H1 (cell line): ENCODE measurements around the gene KATNAL1. TPM values are rescaled to one million over a fixed set of nuclear protein-coding genes. Genes with fewer than 3 reads are reported as not detected.

Source experiments
- CTCF ChIA-PET: fragments of 300-600 bp; sonication (Branson Sonifier 250); formaldehyde crosslinking; loops from one replicate; lab custom pipeline; 2021; ENCODE audit not compliant: partially characterized antibody; lab: Charles Lee
- POLR2A ChIA-PET: fragments of 300-600 bp; sonication (Branson Sonifier 250); formaldehyde crosslinking; loops from one replicate; lab custom pipeline; 2021; ENCODE audit warnings: inconsistent platforms; ENCODE audit not compliant: partially characterized antibody; lab: Charles Lee
- DNase-seq, 2 experiments: peaks; one replicate each; pipeline versions ENCODE4 v3.0.0 to v3.0.0-alpha.2; 2010 to 2022; ENCODE audit warnings: low spot score in 2 of 2, low read depth in 1 of 2, mixed read lengths in 1 of 2
- FAIRE-seq: peaks from 2 replicates; lab custom pipeline; 2011; peaks lifted over from hg19 to GRCh38; lab: Jason Lieb, UNC
- H2AFZ ChIP-seq: 2 replicates; pipeline ENCODE4 v1.8.1; 2012; ENCODE audit warnings: low read length, inconsistent platforms
- H2AK5ac ChIP-seq: 2 replicates; pipeline ENCODE4 v1.6.1; 2013; ENCODE audit warnings: low read depth, low read length
- H2BK120ac ChIP-seq: replicated peaks from 2 replicates; pipeline ENCODE3; 2013; ENCODE audit warnings: low read depth, low read length, inconsistent platforms
- H2BK12ac ChIP-seq: 2 replicates; pipeline ENCODE4 v1.6.1; 2013; ENCODE audit warnings: low read depth, low read length
- H2BK15ac ChIP-seq: 2 replicates; pipeline ENCODE4 v1.6.1; 2013; ENCODE audit warnings: low read length
- H2BK20ac ChIP-seq: 2 replicates; pipeline ENCODE4 v1.6.1; 2013; ENCODE audit warnings: low read length
- H2BK5ac ChIP-seq: 2 replicates; pipeline ENCODE4 v1.6.1; 2013; ENCODE audit warnings: low read depth, low read length
- H3K14ac ChIP-seq: 2 replicates; pipeline ENCODE4 v1.6.1; 2013; ENCODE audit warnings: inconsistent platforms; ENCODE audit not compliant: insufficient read length
- H3K18ac ChIP-seq: 2 replicates; pipeline ENCODE4 v1.6.1; 2013; ENCODE audit warnings: low read length; ENCODE audit errors: extremely low read depth
- H3K23ac ChIP-seq: 2 replicates; pipeline ENCODE4 v1.6.1; 2013; ENCODE audit warnings: inconsistent platforms; ENCODE audit not compliant: insufficient read length
- H3K23me2 ChIP-seq: 2 replicates; pipeline ENCODE4 v1.6.1; 2013; ENCODE audit warnings: low read depth, low read length
- H3K27ac ChIP-seq: 2 replicates; pipeline ENCODE4 v1.6.1; 2011; ENCODE audit warnings: low read depth, low read length, inconsistent platforms
- H3K27me3 ChIP-seq, 4 experiments: replicated peaks in 1 of 4; 1 replicate in 1 of 4; 2 replicates in 3 of 4; pipeline versions ENCODE4 v1.6.1 to v1.8.1; 2011 to 2013; ENCODE audit warnings: low read length in 3 of 4, mild to moderate bottlenecking in 3 of 4, inconsistent platforms in 2 of 4, mixed read lengths in 2 of 4, moderate library complexity in 1 of 4; ENCODE audit not compliant: control insufficient read depth in 3 of 4, insufficient read depth in 3 of 4; ENCODE audit errors: extremely low read depth in 1 of 4
- H3K36me3 ChIP-seq, 4 experiments: 2 replicates each; pipeline versions ENCODE4 v1.6.1 to v1.8.1; 2011 to 2013; ENCODE audit warnings: mild to moderate bottlenecking in 4 of 4, low read length in 3 of 4, moderate library complexity in 2 of 4, control low read depth in 1 of 4, inconsistent platforms in 1 of 4; ENCODE audit not compliant: insufficient read depth in 4 of 4, control insufficient read depth in 2 of 4
- H3K4ac ChIP-seq: replicated peaks from 2 replicates; pipeline ENCODE3; 2013; ENCODE audit warnings: low read length, low read depth, mixed read lengths, inconsistent platforms; ENCODE audit not compliant: insufficient read length
- H3K4me1 ChIP-seq, 4 experiments: replicated peaks in 1 of 4; 1 replicate in 1 of 4; 2 replicates in 3 of 4; pipeline versions ENCODE4 v1.6.1 to v1.8.1; 2011 to 2013; ENCODE audit warnings: low read length in 3 of 4, inconsistent platforms in 2 of 4, mixed read lengths in 1 of 4; ENCODE audit not compliant: insufficient read depth in 4 of 4, control insufficient read depth in 3 of 4
- H3K4me2 ChIP-seq, 2 experiments: 2 replicates each; pipeline versions ENCODE4 v1.6.1 to v1.8.1; 2011 to 2013; ENCODE audit warnings: low read depth in 2 of 2, low read length in 2 of 2, control low read depth in 1 of 2, inconsistent platforms in 1 of 2, mild to moderate bottlenecking in 1 of 2; ENCODE audit not compliant: insufficient read depth in 1 of 2
- H3K4me3 ChIP-seq, 4 experiments: fragments of 200-600, 300-600 bp in 1 of 4; sonication (generic), shearing (Covaris generic), sonication (Bioruptor Twin) in 1 of 4; 2 replicates each; pipeline versions ENCODE4 v1.5.1 to v1.8.1; 2011 to 2016; ENCODE audit warnings: low read length in 4 of 4, low read depth in 3 of 4, control low read depth in 2 of 4, inconsistent platforms in 2 of 4, mild to moderate bottlenecking in 2 of 4, mixed read lengths in 1 of 4, moderate library complexity in 1 of 4; ENCODE audit not compliant: insufficient read depth in 2 of 4; ENCODE audit errors: extremely low read depth in 1 of 4
- H3K56ac ChIP-seq: replicated peaks from 2 replicates; pipeline ENCODE3; 2013; ENCODE audit warnings: low read depth, mild to moderate bottlenecking, mixed read lengths, low read length, inconsistent platforms; ENCODE audit not compliant: insufficient read length
- H3K79me1 ChIP-seq: 2 replicates; pipeline ENCODE4 v1.6.1; 2013; ENCODE audit warnings: low read depth, low read length, control low read depth
- H3K79me2 ChIP-seq, 2 experiments: 2 replicates each; pipeline versions ENCODE4 v1.6.1 to v1.8.1; 2012 to 2013; ENCODE audit warnings: low read length in 2 of 2, mild to moderate bottlenecking in 2 of 2, inconsistent platforms in 1 of 2; ENCODE audit not compliant: insufficient read depth in 2 of 2, control insufficient read depth in 1 of 2
- H3K9ac ChIP-seq, 4 experiments: replicated peaks in 1 of 4; 1 replicate in 1 of 4; 2 replicates in 3 of 4; pipeline versions ENCODE4 v1.6.1 to v1.8.1; 2011 to 2013; ENCODE audit warnings: low read depth in 3 of 4, low read length in 3 of 4, control low read depth in 2 of 4, mild to moderate bottlenecking in 2 of 4, moderate library complexity in 2 of 4, inconsistent platforms in 1 of 4; ENCODE audit errors: extremely low read depth in 1 of 4
- H3K9me3 ChIP-seq, 2 experiments: 2 replicates each; pipeline versions ENCODE4 v1.6.1 to v1.8.1; 2012 to 2013; ENCODE audit warnings: mild to moderate bottlenecking in 2 of 2, moderate library complexity in 2 of 2, control low read depth in 1 of 2, inconsistent platforms in 1 of 2, low read depth in 1 of 2, low read length in 1 of 2, mixed read lengths in 1 of 2; ENCODE audit not compliant: insufficient read depth in 2 of 2
- H4K20me1 ChIP-seq, 2 experiments: replicated peaks in 1 of 2; 2 replicates each; pipeline versions ENCODE3 to v1.8.1; 2011 to 2013; ENCODE audit warnings: inconsistent platforms in 2 of 2, low read length in 2 of 2, mild to moderate bottlenecking in 1 of 2; ENCODE audit not compliant: insufficient read depth in 2 of 2, control insufficient read depth in 1 of 2
- H4K5ac ChIP-seq: 2 replicates; pipeline ENCODE4 v1.6.1; 2013; ENCODE audit warnings: low read length, low read depth, mixed read lengths, inconsistent platforms; ENCODE audit not compliant: insufficient read length
- H4K8ac ChIP-seq: 2 replicates; pipeline ENCODE4 v1.8.0; 2013; ENCODE audit warnings: mild to moderate bottlenecking, moderate library complexity, low read length, inconsistent platforms; ENCODE audit not compliant: insufficient read depth; ENCODE audit errors: extremely low read depth
- H4K91ac ChIP-seq: replicated peaks from 2 replicates; pipeline ENCODE3; 2013; ENCODE audit warnings: low read length, mixed read lengths, inconsistent platforms; ENCODE audit not compliant: insufficient read length
- CBX8 ChIP-seq: fragments of 300-800, 300-1000 bp; sonication (generic); IDR thresholded peaks from 2 replicates; pipeline ENCODE4 v1.7.1; 2016; ENCODE audit warnings: low read depth, low read length, borderline replicate concordance
- CTBP2 ChIP-seq: IDR thresholded peaks from 2 replicates; pipeline ENCODE4 v1.7.0; 2011; ENCODE audit warnings: borderline replicate concordance, mild to moderate bottlenecking, moderate library complexity, mixed read lengths, low read length; ENCODE audit not compliant: insufficient read depth, insufficient read length
- E2F6 ChIP-seq: IDR thresholded peaks from 2 replicates; pipeline ENCODE4 v1.6.1; 2012; ENCODE audit warnings: inconsistent platforms
- EZH2 ChIP-seq: fragments of 200-600 bp; sonication (generic); IDR thresholded peaks from 2 replicates; pipeline ENCODE4 v1.7.1; 2012; ENCODE audit warnings: low read depth, mild to moderate bottlenecking, moderate library complexity, low read length, inconsistent platforms; ENCODE audit not compliant: severe bottlenecking
- GTF2F1 ChIP-seq: IDR thresholded peaks from 2 replicates; pipeline ENCODE4 v1.6.1; 2012; ENCODE audit warnings: low read depth, low read length, improper control_type of control experiment, borderline replicate concordance
- KDM4A ChIP-seq: IDR thresholded peaks from one replicate; pipeline ENCODE4 v1.7.1; 2012; ENCODE audit warnings: low read depth, mild to moderate bottlenecking, moderate library complexity, low read length, inconsistent platforms; ENCODE audit not compliant: severe bottlenecking
- MAFK ChIP-seq: IDR thresholded peaks from 2 replicates; pipeline ENCODE4 v1.6.1; 2012; ENCODE audit warnings: low read depth, mild to moderate bottlenecking, improper control_type of control experiment, low read length
- NANOG ChIP-seq: IDR thresholded peaks from 2 replicates; pipeline ENCODE4 v1.6.1; 2011; ENCODE audit warnings: low read length, low read depth, mild to moderate bottlenecking, inconsistent platforms; ENCODE audit not compliant: insufficient read depth, poor library complexity, severe bottlenecking
- NRF1 ChIP-seq: IDR thresholded peaks from 2 replicates; pipeline ENCODE4 v1.6.1; 2011; ENCODE audit warnings: mild to moderate bottlenecking, low read depth, low read length, improper control_type of control experiment
- SP4 ChIP-seq: IDR thresholded peaks from 2 replicates; pipeline ENCODE4 v1.6.1; 2012; ENCODE audit warnings: low read length, inconsistent platforms
- TAF7 ChIP-seq: optimal IDR thresholded peaks from 2 replicates; pipeline ENCODE3; 2011; ENCODE audit warnings: low read depth, mild to moderate bottlenecking, inconsistent platforms, low read length, moderate library complexity, borderline replicate concordance
- TBP ChIP-seq: IDR thresholded peaks from 2 replicates; pipeline ENCODE4 v1.6.1; 2011; ENCODE audit warnings: low read depth, low read length, improper control_type of control experiment
- YY1 ChIP-seq: IDR thresholded peaks from 2 replicates; pipeline ENCODE4 v1.6.1; 2011; ENCODE audit warnings: low read depth, mild to moderate bottlenecking, low read length
- WGBS, 2 experiments: shearing (Covaris generic) in 1 of 2; methylation state at CpG; one replicate each; pipeline versions ENCODE4 v1.1.6 to v1.1.7; 2013 to 2015; ENCODE audit warnings: low lambda C conversion rate in 2 of 2, mixed read lengths in 2 of 2, inconsistent platforms in 1 of 2, low coverage in 1 of 2, missing lambda C conversion rate in 1 of 2; ENCODE audit not compliant: insufficient replicate concordance in 2 of 2, insufficient coverage in 1 of 2, insufficient read length in 1 of 2; ENCODE audit errors: extremely low coverage in 1 of 2, missing lambda C conversion rate in 1 of 2; 5-methylcytosine and 5-hydroxymethylcytosine counted together
- polyA plus RNA-seq, 7 experiments: library from polyadenylated mRNA; depleted of rRNA in 3 of 7; stranded (reverse) in 5 of 7; unstranded in 2 of 7; fragments of >200 nt in 5 of 7; fragments of 200-250 nt in 2 of 7; gene quantifications; 1 replicate in 5 of 7; 2 replicates in 1 of 7; 4 replicates in 1 of 7; pipeline versions ENCODE4 v1.2.1 to v1.2.3, GENCODE V29; 2011 to 2013; ENCODE audit warnings: missing spikeins in 2 of 7, mixed read lengths in 2 of 7
- total RNA-seq: library from RNA; stranded (reverse); fragmentation: NEBNext Ultra II Directional; extraction: Animal tissue kit (Norgen Biotek cat#: 25700); gene quantifications from 2 replicates; pipeline ENCODE4 v1.2.1, GENCODE V29; 2021

KATNAL1 gene
- total and polyA plus RNA-seq, 2 of the 8 experiments (the other 6 are each of a cell fraction or from before 2014, with no cell fraction given): 4.0 to 13.2 TPM

GRCh38 chr13:30163441-30163840, 143.9 kb downstream of the KATNAL1 start:
- Histone ChIP-seq H3K23me2 (no peaks in the 10 kb centered on the region), H3K79me1 (no peaks in the 10 kb centered on the region), H4K20me1 (no peaks in the 10 kb centered on the region), H3K27ac (no peak overlapping the region), H3K9me3 (no peaks in the 10 kb centered on the region), H2BK120ac (no peak overlapping the region), H3K9ac (no peak overlapping the region), H3K4ac (no peak overlapping the region), H2BK5ac (no peak overlapping the region), H4K91ac (no peak overlapping the region), H3K36me3 (no peaks in the 10 kb centered on the region), H3K23ac (no peak overlapping the region), H3K14ac (no peak overlapping the region), H4K8ac (no peak overlapping the region), H2AFZ (no peak overlapping the region), H3K56ac (no peak overlapping the region), H3K4me3 (no peak overlapping the region), H2BK12ac (no peak overlapping the region), H3K79me2 (no peaks in the 10 kb centered on the region), H3K18ac (no peak overlapping the region), H3K4me1 (peaks cover 0 to 4% (median 2%) of the 10 kb centered on the region in 4 experiments; a peak in 4 of 7 replicates), H2BK15ac (no peak overlapping the region), H2BK20ac (no peak overlapping the region), H4K5ac (no peak overlapping the region), H3K4me2 (no peak overlapping the region), H2AK5ac (no peak overlapping the region), H3K27me3 (no peaks in the 10 kb centered on the region)
- CTCF ChIA-PET: no interaction called here
- 90% methylated on average over 2 of the region's 2 CpGs; no CpG with 5 or more reads in 1 of the 2 experiments for WGBS, 2 experiments
- POLR2A ChIA-PET: no interaction called here
- DNase-seq (no peak), FAIRE-seq (no peak)
- TF ChIP-seq CTBP2 (no peak), TBP (no peak), TAF7 (no peak), EZH2 (no peak), E2F6 (no peak), MAFK (no peak), CBX8 (no peak), NRF1 (no peak), GTF2F1 (no peak), YY1 (no peak), NANOG (no peak), KDM4A (no peak), SP4 (no peak)
